ENCODE results near the gene SELENOI. TPM values are rescaled to one million over a fixed set of nuclear protein-coding genes. Genes with fewer than 3 reads are reported as not detected.

Gene SELENOI
- total and polyA plus RNA-seq, 2 donors (not counting 3 experiments of a cell fraction or from before 2014, with no cell fraction given), result 10.8 to 25.3 TPM

GRCh38 chr2:26442707-26443106 lies 96.8 kb downstream of the SELENOI start:
- Histone ChIP-seq H3K9me3 (replicated peaks; ENCODE audit: control insufficient read depth, insufficient read depth, low read length) (no peaks in the 10 kb centered on the region), H3K9me1 (replicated peaks; ENCODE audit: control insufficient read depth, extremely low read depth, insufficient read depth, low read length) (no peaks in the 10 kb centered on the region), H3K4me2 (ENCODE audit: insufficient read depth, low read length) (no peak overlapping the region), H3K79me2 (ENCODE audit: control insufficient read depth, insufficient read depth, low read length) (no peaks in the 10 kb centered on the region), H4K20me1 (replicated peaks; ENCODE audit: control insufficient read depth, extremely low read depth, insufficient read depth, low read length) (no peaks in the 10 kb centered on the region), H3K4me3 (replicated peaks in 1 of 3; ENCODE audit: insufficient read depth in 1 of 3, low read depth in 1 of 3, low read length in 3 of 3) (no peak overlapping the region), H3K4me1 (ENCODE audit: control insufficient read depth, extremely low read depth, insufficient read depth, low read length) (no peaks in the 10 kb centered on the region), H3K36me3 (ENCODE audit: control insufficient read depth in 2 of 2, extremely low read depth in 1 of 2, insufficient read depth in 2 of 2, low read length in 2 of 2) (no peaks in the 10 kb centered on the region), H3K27ac (ENCODE audit: insufficient read depth, low read depth, low read length) (no peak overlapping the region), H3K27me3 (ENCODE audit: control insufficient read depth in 2 of 2, insufficient read depth in 2 of 2, low read length in 2 of 2) (peaks cover 0 to 10% of the 10 kb centered on the region in 2 experiments), H2AFZ (ENCODE audit: low read depth, low read length) (no peak overlapping the region), H3K9ac (replicated peaks; ENCODE audit: extremely low read depth, insufficient read depth, low read length) (no peak overlapping the region)
- intact Hi-C loops (cut with micrococcal nuclease), result no loop called here
- ChIA-PET CTCF (interaction anchor here (1.0 to 1.1 kb wide), 2 partner anchors 8 kb away, joined by 3 read pairs; no protein-coding TSS in a partner anchor), POLR2A (no interaction called here)
- DNase-seq (ENCODE audit: low read depth, low spot score) (peak; percentile 22), FAIRE-seq (peak; percentile 43)
- dilution Hi-C loops (cut with MboI; ENCODE audit: extremely low pct_ligation_motif_present, low sequenced_read_pairs), result no loop called here
- no TSS peak for BruUV-seq (replicated peaks)
- TF ChIP-seq EZH2 (IDR thresholded peaks at IDR 0.05; ENCODE audit: borderline replicate concordance, low read depth, low read length, severe bottlenecking) (no peak), MAX (IDR thresholded peaks at IDR 0.05; ENCODE audit: insufficient read depth, insufficient read length) (no peak), JUN (IDR thresholded peaks at IDR 0.05; ENCODE audit: borderline replicate concordance, insufficient read depth, insufficient read length, low read depth) (no peak), POLR2A (IDR thresholded peaks at IDR 0.05; ENCODE audit: low read depth, low read length) (no peak)

GRCh38 chr2:26444236-26444635 lies 98.3 kb downstream of the SELENOI start:
- Histone ChIP-seq H3K9me3 (replicated peaks; ENCODE audit: control insufficient read depth, insufficient read depth, low read length) (no peaks in the 10 kb centered on the region), H3K9ac (replicated peaks; ENCODE audit: extremely low read depth, insufficient read depth, low read length) (no peak overlapping the region), H3K4me1 (ENCODE audit: control insufficient read depth, extremely low read depth, insufficient read depth, low read length) (no peaks in the 10 kb centered on the region), H4K20me1 (replicated peaks; ENCODE audit: control insufficient read depth, extremely low read depth, insufficient read depth, low read length) (no peaks in the 10 kb centered on the region), H3K36me3 (ENCODE audit: control insufficient read depth in 2 of 2, extremely low read depth in 1 of 2, insufficient read depth in 2 of 2, low read length in 2 of 2) (no peaks in the 10 kb centered on the region), H3K4me2 (ENCODE audit: insufficient read depth, low read length) (no peak overlapping the region), H3K79me2 (ENCODE audit: control insufficient read depth, insufficient read depth, low read length) (no peaks in the 10 kb centered on the region), H3K4me3 (replicated peaks in 1 of 3; ENCODE audit: insufficient read depth in 1 of 3, low read depth in 1 of 3, low read length in 3 of 3) (no peak overlapping the region), H3K9me1 (replicated peaks; ENCODE audit: control insufficient read depth, extremely low read depth, insufficient read depth, low read length) (no peaks in the 10 kb centered on the region), H3K27me3 (ENCODE audit: control insufficient read depth in 2 of 2, insufficient read depth in 2 of 2, low read length in 2 of 2) (peaks cover 0 to 4% of the 10 kb centered on the region in 2 experiments), H3K27ac (ENCODE audit: insufficient read depth, low read depth, low read length) (no peak overlapping the region), H2AFZ (ENCODE audit: low read depth, low read length) (no peak overlapping the region)
- no TSS peak for BruUV-seq (replicated peaks)
- ChIA-PET POLR2A (no interaction called here), CTCF (interaction anchor here (1.1 kb wide), 1 partner anchor 12 kb away, joined by 3 read pairs; no protein-coding TSS in a partner anchor)
- TF ChIP-seq EZH2 (IDR thresholded peaks at IDR 0.05; ENCODE audit: borderline replicate concordance, low read depth, low read length, severe bottlenecking), result no peak
- no peak for TF ChIP-seq MYC (IDR thresholded peaks at IDR 0.05; ENCODE audit: low read depth, low read length)
- no peak for TF ChIP-seq MAX (IDR thresholded peaks at IDR 0.05; ENCODE audit: insufficient read depth, insufficient read length)
- TF ChIP-seq CTCF (IDR thresholded peaks at IDR 0.05; ENCODE audit: extremely low read depth in 1 of 2, insufficient read depth in 1 of 2, low read depth in 1 of 2, low read length in 2 of 2), result no peak
- no peak for TF ChIP-seq GATA2 (IDR thresholded peaks at IDR 0.05; ENCODE audit: insufficient read depth, insufficient read length, low read depth, low read length)
- no peak for TF ChIP-seq JUN (IDR thresholded peaks at IDR 0.05; ENCODE audit: borderline replicate concordance, insufficient read depth, insufficient read length, low read depth)
- TF ChIP-seq POLR2AphosphoS5 (IDR thresholded peaks at IDR 0.05; ENCODE audit: insufficient read depth, low read depth, low read length), result no peak
- TF ChIP-seq FOS (IDR thresholded peaks at IDR 0.05; ENCODE audit: borderline replicate concordance, insufficient read depth, low read length), result no peak
- no peak for TF ChIP-seq POLR2A (IDR thresholded peaks at IDR 0.05; ENCODE audit: low read depth, low read length)
- intact Hi-C loops (cut with micrococcal nuclease), result no loop called here
- dilution Hi-C loops (cut with MboI; ENCODE audit: extremely low pct_ligation_motif_present, low sequenced_read_pairs), result no loop called here
- DNase-seq (ENCODE audit: low read depth, low spot score) (no peak), FAIRE-seq (no peak)
